Stimulated activated CD8-positive, alpha-beta memory T cell treated with anti-CD3 and anti-CD28 coated beads, Interleukin-7, amount 100 ng/mL, for 48 hours (primary cell): ENCODE data around the gene TMEM82.

Experiments used
- DNase-seq, 2 donors: peaks; one replicate each; pipeline ENCODE4 v3.0.0-alpha.2; 2020; ENCODE audit warnings: low read depth in 1 of 2; ENCODE audit errors: extremely low read depth in 1 of 2

TMEM82 gene

GRCh38 chr1:15755021-15755645, 12.8 kb downstream of the TMEM82 start:
- DNase-seq = no peak

DNA sequence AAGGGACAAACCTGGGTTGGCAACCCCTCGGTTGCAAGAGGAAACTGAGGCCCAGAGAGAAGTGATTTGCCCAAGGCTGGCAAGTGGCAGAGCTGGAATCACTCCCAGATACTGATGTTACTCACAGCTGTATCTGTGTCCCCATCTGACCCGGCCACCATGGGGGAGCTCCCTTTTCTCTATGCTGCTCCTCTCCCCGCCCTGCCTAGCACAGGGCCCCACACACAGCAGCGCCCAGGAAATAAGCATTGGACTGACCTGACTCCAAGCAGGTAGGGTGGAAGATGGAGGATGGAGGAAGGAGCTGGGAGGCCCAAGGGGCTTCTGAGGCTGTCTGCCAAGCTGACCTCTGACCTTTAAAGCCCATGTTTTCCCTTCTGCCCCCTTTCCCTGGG, 13.3 kb downstream of the TMEM82 start:
- DNase-seq = no peak

DNA sequence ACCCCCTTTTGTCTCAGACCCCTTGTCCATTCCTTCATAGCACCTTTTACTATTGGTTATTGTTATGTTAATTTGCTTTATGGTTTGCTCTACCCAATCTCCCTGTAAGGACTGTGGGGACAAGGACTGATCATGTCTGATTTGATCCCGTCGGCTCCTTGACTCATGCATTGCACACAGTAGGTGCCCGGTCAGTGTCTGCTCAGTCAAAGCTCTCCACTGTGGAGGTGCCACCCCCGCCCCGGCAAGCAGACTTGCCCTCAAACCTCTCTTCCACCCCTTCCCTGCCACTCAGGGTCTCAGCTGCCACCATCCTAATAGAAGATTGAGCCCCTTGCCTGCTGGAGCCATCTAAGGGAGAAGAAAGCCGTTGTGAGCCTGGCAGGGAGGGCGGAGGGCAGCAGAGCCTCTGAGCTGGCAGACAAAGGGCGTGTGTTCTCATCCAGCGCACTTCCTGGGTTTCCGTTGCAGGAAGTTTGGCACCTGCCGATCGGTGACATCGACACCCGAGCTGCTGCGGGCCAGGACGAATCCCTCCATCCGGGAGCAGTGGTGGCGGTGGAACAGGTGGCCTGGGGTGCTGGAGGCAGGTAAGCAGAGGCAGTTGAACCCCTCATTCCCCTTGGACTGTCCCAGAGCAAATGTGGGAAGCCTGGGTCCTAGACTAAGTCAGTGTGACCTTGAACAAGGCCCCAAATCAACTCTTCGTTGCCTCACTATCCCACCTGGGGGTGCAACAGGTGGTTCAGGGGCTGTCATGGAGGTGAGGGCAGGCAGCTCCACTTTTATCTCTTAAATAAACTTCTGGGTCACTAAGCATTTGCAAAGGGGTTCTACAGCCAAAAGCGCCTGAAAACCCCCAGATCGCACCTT, 14.1 kb downstream of the TMEM82 start:
- no peak for DNase-seq

GRCh38 chr1:15757016-15757543, 14.8 kb downstream of the TMEM82 start:
- no peak for DNase-seq

DNA sequence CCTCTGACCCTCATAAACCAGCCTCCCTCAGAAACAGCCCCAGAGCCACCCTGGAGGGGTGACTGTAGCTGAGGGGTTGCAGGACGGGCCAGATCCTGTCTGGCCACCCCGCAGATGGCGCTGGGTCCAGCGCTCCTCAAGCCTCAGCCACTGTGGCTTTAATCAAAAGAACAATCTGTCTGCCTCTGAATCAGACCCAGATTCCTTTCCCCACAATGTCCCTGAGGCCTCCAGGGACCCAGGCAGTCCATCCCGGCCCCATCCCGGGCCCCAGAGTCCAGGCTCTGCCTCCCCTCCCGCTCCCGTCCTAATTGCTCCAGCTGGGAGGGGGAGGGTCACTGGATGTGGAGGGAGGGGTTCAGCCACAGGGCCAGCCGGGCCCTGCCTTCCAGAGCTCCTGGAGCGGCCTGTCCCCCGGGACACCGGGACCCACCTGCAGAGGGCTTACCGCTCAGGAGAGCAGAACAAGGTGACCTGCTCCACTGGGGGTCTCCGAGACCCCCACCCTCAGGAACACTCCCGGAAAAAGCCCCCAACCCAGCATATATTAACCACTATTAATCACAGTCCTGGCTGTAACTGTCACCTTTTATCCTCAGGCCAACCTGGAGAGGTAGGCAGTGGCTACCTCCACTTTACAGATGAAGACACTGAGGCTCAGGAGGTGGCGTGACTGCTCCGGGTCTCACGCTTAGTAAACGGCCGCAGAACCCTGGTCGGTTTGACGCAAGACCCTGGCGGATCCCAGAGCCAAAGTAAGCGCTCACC, 15.5 kb downstream of the TMEM82 start:
- no peak for DNase-seq

GRCh38 chr1:15758343-15758931, 16.1 kb downstream of the TMEM82 start, which contains the start of gene FBLIM1:
Gene FBLIM1 (plus strand): TSS chr1:15758795. CDS start chr1:15764984, 6,189 bp downstream.
- DNase-seq = no peak

DNA sequence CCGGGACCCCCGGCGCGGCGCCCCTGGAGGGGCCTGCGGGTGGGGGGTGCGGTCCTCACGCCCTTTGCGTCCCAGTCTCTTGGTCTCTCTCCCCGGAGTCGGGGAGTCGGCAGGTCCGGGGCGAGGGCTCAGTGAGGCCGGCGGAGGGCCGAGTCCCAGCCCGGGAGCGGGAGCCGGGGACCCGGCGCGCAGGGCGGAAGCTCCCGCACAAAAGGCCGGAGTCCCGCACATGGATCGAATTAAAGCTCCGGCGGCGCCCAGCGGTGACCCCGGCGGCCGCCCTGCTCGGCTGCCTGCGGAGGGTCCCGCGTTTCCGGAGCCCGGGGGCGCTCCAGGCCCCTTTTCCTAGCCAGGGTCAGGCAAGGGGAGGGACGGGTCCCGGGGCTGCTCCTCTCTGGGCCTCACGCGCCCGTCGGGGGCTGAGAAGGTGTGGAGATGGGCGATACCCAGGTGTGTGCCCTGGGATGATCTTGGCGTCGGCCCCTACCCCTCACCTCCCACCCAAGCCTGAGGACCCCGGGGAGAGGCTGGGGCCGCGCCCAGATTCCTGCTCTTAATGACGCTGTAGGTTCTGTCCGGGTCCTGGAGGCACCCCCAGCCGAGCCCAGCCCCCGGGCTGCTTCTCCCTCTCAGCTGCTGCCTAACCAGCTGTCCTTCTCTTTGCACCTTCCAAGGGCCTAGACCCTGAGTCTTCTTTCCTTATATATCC, 16.8 kb downstream of the TMEM82 start:
- DNase-seq = no peak

GRCh38 chr1:15760520-15761211, 18.4 kb downstream of the TMEM82 start:
- DNase-seq = no peak

- no peak for DNase-seq
Measured at GRCh38 chr1:15761366-15762128, 19.2 kb downstream of the TMEM82 start.

DNA sequence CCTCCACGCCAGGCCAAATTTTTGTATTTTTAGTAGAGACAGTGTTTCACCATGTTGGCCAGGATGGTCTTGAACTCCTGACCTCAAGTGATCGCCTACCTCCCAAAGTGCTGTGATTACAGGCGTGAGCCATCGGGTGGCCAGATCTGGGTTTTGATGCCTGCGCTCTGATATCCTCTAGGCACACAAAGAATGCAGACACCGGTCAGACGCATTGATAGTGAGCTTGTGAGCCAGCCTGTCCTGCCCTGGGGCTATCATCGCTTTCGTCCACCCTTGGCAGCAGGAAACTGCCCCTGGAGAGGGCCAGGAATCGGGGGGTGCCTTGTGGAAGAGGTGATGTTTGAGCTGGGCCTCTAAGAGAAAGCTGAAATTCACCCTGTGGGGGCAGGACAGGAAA, 20.2 kb downstream of the TMEM82 start:
- DNase-seq = no peak

- DNase-seq = no peak
Measured at GRCh38 chr1:15764269-15764764, 22.0 kb downstream of the TMEM82 start.

DNA sequence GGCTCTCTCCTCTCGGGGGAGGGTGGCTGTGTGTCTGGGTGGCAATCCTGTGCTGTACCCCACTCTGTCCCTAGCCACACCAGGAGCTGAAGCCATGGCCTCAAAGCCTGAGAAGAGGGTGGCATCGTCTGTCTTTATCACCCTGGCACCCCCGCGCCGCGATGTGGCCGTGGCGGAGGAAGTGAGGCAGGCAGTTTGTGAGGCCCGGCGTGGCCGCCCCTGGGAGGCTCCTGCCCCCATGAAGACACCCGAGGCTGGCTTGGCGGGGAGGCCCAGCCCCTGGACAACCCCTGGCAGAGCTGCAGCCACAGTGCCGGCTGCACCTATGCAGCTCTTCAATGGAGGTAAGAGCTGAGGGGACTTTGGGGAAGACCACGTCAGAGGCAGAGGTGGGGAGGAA, 22.6 kb downstream of the TMEM82 start:
- DNase-seq = no peak

DNA sequence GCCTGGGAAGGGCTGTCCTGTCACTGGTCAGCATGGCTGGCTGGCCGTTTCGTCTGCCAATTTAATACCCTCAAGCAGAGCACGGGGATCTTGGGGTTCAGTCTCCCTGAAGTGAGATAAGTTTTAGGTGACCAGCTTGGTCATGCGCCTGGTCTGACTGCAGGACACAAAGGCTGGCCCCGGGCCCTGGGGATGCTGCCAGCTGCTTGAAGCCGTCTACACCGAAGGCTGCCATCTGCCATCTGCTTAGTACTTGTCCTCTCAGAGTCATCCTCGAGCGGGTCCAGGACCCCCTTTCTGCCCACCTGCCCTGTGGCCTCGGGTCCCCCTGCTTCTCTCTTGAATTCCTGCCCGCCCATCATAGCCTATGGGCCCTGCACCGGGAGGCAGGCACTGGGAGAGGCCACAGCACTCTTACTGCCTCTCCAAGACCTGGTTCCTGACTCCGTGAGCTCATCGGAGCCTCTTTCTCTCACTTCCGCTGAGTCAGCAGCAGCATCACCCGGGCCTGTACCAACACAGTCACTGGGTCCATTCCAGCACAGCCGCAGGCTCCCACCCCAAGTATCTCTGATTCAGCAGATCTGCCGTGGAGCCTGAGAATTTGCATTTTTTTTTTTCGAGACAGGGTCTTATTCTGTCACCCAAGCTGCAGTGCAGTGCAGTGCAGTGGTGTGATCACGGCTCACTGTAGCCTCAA, 23.3 kb downstream of the TMEM82 start:
- DNase-seq = no peak

DNA sequence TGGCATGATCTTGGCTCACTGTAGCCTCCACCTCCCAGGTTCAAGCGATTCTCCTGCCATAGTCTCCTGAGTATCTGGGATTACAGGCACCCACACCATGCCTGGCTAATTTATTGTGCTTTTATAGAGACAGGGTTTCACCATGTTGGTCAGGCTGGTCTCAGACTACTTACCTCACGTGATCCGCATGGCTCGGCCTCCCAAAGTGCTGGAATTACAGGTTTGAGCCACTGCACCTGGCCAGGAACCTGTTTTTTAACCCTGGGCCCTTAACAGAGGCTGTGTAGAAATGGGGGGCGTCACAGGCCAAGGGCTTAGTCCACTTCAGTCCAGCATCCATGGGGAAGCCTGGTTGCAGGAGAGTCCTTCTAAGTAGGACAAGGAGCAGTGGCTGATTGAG, 25.6 kb downstream of the TMEM82 start:
- no peak for DNase-seq

- no peak for DNase-seq
Measured at GRCh38 chr1:15768388-15768787, 26.1 kb downstream of the TMEM82 start.

DNA sequence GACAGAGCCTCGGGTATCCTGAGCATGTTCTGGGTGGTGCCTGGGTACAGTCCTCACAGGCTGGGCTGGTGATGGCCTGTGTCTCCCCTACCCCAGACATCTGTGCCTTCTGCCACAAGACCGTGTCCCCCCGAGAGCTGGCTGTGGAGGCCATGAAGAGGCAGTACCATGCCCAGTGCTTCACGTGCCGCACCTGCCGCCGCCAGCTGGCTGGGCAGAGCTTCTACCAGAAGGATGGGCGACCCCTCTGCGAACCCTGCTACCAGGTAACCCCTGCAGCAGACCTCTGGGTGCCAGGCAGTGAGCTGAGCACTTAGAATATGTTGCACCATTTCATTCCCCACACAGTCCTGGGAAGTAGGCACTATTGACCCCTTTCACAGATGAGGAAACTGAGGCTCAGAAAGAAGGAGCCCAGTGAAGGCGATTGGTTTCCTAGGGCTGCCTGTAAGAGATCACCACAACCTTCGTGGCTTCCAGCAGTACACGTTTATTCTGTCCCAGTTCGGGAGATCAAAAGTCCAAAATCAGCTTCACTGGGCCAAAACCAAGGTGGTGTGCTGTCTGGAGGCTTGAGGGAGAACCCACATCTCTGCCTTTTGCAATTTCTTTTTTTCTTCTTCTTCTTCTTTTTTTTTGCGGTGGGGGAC, 28.1 kb downstream of the TMEM82 start:
- DNase-seq = no peak

- no peak for DNase-seq
Measured at GRCh38 chr1:15771836-15772515, 29.7 kb downstream of the TMEM82 start.
